Endothelial cell of umbilical vein (primary cell): ENCODE results near the gene AGBL4. TPM values are rescaled to one million over a fixed set of nuclear protein-coding genes. Genes with fewer than 3 reads are reported as not detected.

Source experiments
- BruUV-seq: library from RNA; stranded (reverse); fragments of 400-500 nt; replicated peaks from 2 replicates; lab custom pipeline; 2021; lab: Mats Ljungman, UMichigan
- CTCF ChIA-PET: fragments of 300-600, 350-600 bp; sonication (Branson Sonifier 250); formaldehyde crosslinking; loops from one replicate; lab custom pipeline; 2021; ENCODE audit warnings: antibody characterized with exemption, inconsistent platforms; lab: Charles Lee
- POLR2A ChIA-PET: fragments of 300-600, 350-600 bp; sonication (Branson Sonifier 250); formaldehyde crosslinking; loops from one replicate; lab custom pipeline; 2021; ENCODE audit warnings: antibody characterized with exemption, inconsistent platforms; lab: Charles Lee
- DNase-seq: peaks from one replicate; pipeline ENCODE4 v3.0.0-alpha.2; 2011; ENCODE audit warnings: low read depth, low spot score
- FAIRE-seq: peaks from 2 replicates; lab custom pipeline; 2011; peaks lifted over from hg19 to GRCh38; lab: Jason Lieb, UNC
- H2AFZ ChIP-seq: 2 replicates; pipeline ENCODE4 v1.6.0; 2012; ENCODE audit warnings: low read depth, low read length, control low read depth, inconsistent platforms
- H3K27ac ChIP-seq: 2 replicates; pipeline ENCODE4 v1.5.1; 2011; ENCODE audit warnings: low read depth, mild to moderate bottlenecking, control low read depth, low read length, moderate library complexity; ENCODE audit not compliant: insufficient read depth
- H3K27me3 ChIP-seq, 2 experiments: 2 replicates each; pipeline versions ENCODE4 v1.6.0 to v1.6.1; 2011; ENCODE audit warnings: low read length in 2 of 2, mixed read lengths in 1 of 2; ENCODE audit not compliant: control insufficient read depth in 2 of 2, insufficient read depth in 2 of 2
- H3K36me3 ChIP-seq, 2 experiments: 2 replicates in 1 of 2; 3 replicates in 1 of 2; pipeline ENCODE4 v1.5.1; 2011; ENCODE audit warnings: low read length in 2 of 2, mild to moderate bottlenecking in 1 of 2, moderate library complexity in 1 of 2; ENCODE audit not compliant: control insufficient read depth in 2 of 2, insufficient read depth in 2 of 2; ENCODE audit errors: extremely low read depth in 1 of 2
- H3K4me1 ChIP-seq: 3 replicates; pipeline ENCODE4 v1.5.1; 2011; ENCODE audit warnings: mild to moderate bottlenecking, low read length; ENCODE audit not compliant: control insufficient read depth, insufficient read depth; ENCODE audit errors: extremely low read depth
- H3K4me2 ChIP-seq: 2 replicates; pipeline ENCODE4 v1.6.1; 2011; ENCODE audit warnings: low read length, control low read depth, mixed read lengths; ENCODE audit not compliant: insufficient read depth
- H3K4me3 ChIP-seq, 3 experiments: fragments of 200-600 bp in 1 of 3; sonication (generic), shearing (Covaris generic) in 1 of 3; replicated peaks in 1 of 3; 2 replicates each; pipeline ENCODE4 v1.5.1; 2011 to 2016; ENCODE audit warnings: control low read depth in 3 of 3, low read length in 3 of 3, mild to moderate bottlenecking in 2 of 3, inconsistent platforms in 1 of 3, low read depth in 1 of 3, moderate library complexity in 1 of 3; ENCODE audit not compliant: insufficient read depth in 1 of 3
- H3K79me2 ChIP-seq: 2 replicates; pipeline ENCODE4 v1.6.0; 2012; ENCODE audit warnings: low read length, inconsistent platforms; ENCODE audit not compliant: control insufficient read depth, insufficient read depth
- H3K9ac ChIP-seq: replicated peaks from 2 replicates; pipeline ENCODE3; 2011; ENCODE audit warnings: low read length, control low read depth; ENCODE audit not compliant: insufficient read depth; ENCODE audit errors: extremely low read depth
- H3K9me1 ChIP-seq: replicated peaks from 3 replicates; pipeline ENCODE4 v1.6.0; 2011; ENCODE audit warnings: mild to moderate bottlenecking, low read length; ENCODE audit not compliant: control insufficient read depth, insufficient read depth; ENCODE audit errors: extremely low read depth
- H3K9me3 ChIP-seq: replicated peaks from 2 replicates; pipeline ENCODE4 v1.5.1; 2012; ENCODE audit warnings: low read length, inconsistent platforms; ENCODE audit not compliant: control insufficient read depth, insufficient read depth
- H4K20me1 ChIP-seq: replicated peaks from 2 replicates; pipeline ENCODE3; 2011; ENCODE audit warnings: mild to moderate bottlenecking, low read length; ENCODE audit not compliant: control insufficient read depth, insufficient read depth; ENCODE audit errors: extremely low read depth
- EZH2 ChIP-seq: IDR thresholded peaks from 2 replicates; pipeline ENCODE4 v1.6.1; 2012; ENCODE audit warnings: borderline replicate concordance, low read depth, mild to moderate bottlenecking, moderate library complexity, low read length, inconsistent platforms; ENCODE audit not compliant: severe bottlenecking
- FOS ChIP-seq: IDR thresholded peaks from 2 replicates; pipeline ENCODE4 v1.6.1; 2011; ENCODE audit warnings: mild to moderate bottlenecking, low read length, moderate library complexity, borderline replicate concordance; ENCODE audit not compliant: insufficient read depth
- GATA2 ChIP-seq: IDR thresholded peaks from 2 replicates; pipeline ENCODE4 v1.7.0; 2011; ENCODE audit warnings: low read depth, mild to moderate bottlenecking, moderate library complexity, mixed read lengths, low read length; ENCODE audit not compliant: insufficient read length, insufficient read depth
- JUN ChIP-seq: IDR thresholded peaks from 2 replicates; pipeline ENCODE4 v1.6.1; 2011; ENCODE audit warnings: borderline replicate concordance, low read depth; ENCODE audit not compliant: insufficient read length, insufficient read depth
- MYC ChIP-seq: IDR thresholded peaks from one replicate; pipeline ENCODE4 v1.6.1; 2011; ENCODE audit warnings: mild to moderate bottlenecking, low read depth, low read length
- POLR2A ChIP-seq: IDR thresholded peaks from 2 replicates; pipeline ENCODE4 v1.6.1; 2012; ENCODE audit warnings: low read depth, mild to moderate bottlenecking, control low read depth, low read length
- POLR2AphosphoS5 ChIP-seq: IDR thresholded peaks from 2 replicates; pipeline ENCODE4 v1.6.1; 2012; ENCODE audit warnings: low read depth, mild to moderate bottlenecking, control low read depth, low read length, moderate library complexity; ENCODE audit not compliant: insufficient read depth
- dilution Hi-C: fragments of 300-500 bp; cut with MboI; formaldehyde crosslinking; loops from one replicate; pipeline ENCODE4 v1.15.0; 2019; ENCODE audit warnings: low sequenced_read_pairs; ENCODE audit not compliant: extremely low pct_ligation_motif_present
- intact Hi-C: fragments of 100-400 bp; cut with micrococcal nuclease; formaldehyde crosslinking; loops from one replicate; pipeline ENCODE4 v1.10.0; 2022
- polyA plus RNA-seq, 4 experiments: library from polyadenylated mRNA; depleted of rRNA in 3 of 4; stranded (reverse) in 3 of 4; unstranded in 1 of 4; fragments of >200 nt; gene quantifications; 2 replicates each; pipeline versions ENCODE4 v1.2.1 to v1.2.3, GENCODE V29; 2011 to 2012; ENCODE audit warnings: missing spikeins in 1 of 4
- total RNA-seq: library from RNA; stranded (reverse); gene quantifications from 2 replicates; pipeline ENCODE4 v1.2.3, GENCODE V29; 2021
- TF ChIP-seq, protein P1 (sequence below), 2 donors: IDR thresholded peaks; 1 replicate in 1 of 2; 2 replicates in 1 of 2; pipeline ENCODE4 v1.5.1; 2011; ENCODE audit warnings: low read length in 2 of 2, mild to moderate bottlenecking in 2 of 2, moderate library complexity in 2 of 2, control low read depth in 1 of 2, inconsistent platforms in 1 of 2, low read depth in 1 of 2; ENCODE audit not compliant: insufficient read depth in 1 of 2; ENCODE audit errors: extremely low read depth in 1 of 2
- TF ChIP-seq, protein P2 (sequence below): IDR thresholded peaks from 2 replicates; pipeline ENCODE4 v1.6.1; 2011; ENCODE audit not compliant: insufficient read depth, insufficient read length

The AGBL4 gene
- total and polyA plus RNA-seq, 2 donors (not counting 3 experiments of a cell fraction or from before 2014, with no cell fraction given), result not detected

DNA sequence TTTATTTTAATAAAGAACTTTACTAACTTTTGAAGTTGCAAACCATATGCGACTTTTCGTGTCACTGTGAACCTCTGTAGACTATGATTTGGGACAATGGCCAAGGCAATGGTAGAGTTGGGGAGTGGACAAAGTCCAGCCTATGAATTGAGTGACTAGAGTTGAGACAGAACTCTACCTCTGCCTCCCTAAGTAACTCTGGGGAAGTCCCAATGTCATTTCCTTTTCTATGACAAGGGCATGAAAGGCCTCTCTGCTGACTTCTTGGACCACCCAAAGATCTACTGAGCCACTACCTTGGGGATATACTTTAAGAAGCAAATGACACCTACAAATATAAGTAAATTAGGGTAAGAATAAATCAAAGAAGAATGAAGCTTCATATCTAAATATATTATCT is 1266.4 kb downstream of the AGBL4 start:
- FAIRE-seq (no peak), DNase-seq (no peak)
- Histone ChIP-seq H3K4me2 (no peak overlapping the region), H3K9me1 (no peaks in the 10 kb centered on the region), H3K27me3 (no peaks in the 10 kb centered on the region), H3K27ac (no peak overlapping the region), H3K4me1 (no peaks in the 10 kb centered on the region), H3K9ac (no peak overlapping the region), H4K20me1 (no peaks in the 10 kb centered on the region), H3K9me3 (peaks cover 2% of the 10 kb centered on the region), H3K4me3 (no peak overlapping the region), H3K79me2 (no peaks in the 10 kb centered on the region), H3K36me3 (no peaks in the 10 kb centered on the region), H2AFZ (no peak overlapping the region)
- TF ChIP-seq POLR2AphosphoS5 (no peak), POLR2A (no peak), GATA2 (no peak), FOS (no peak), MYC (no peak), EZH2 (no peak), JUN (no peak)
- TF ChIP-seq, protein P1, sequence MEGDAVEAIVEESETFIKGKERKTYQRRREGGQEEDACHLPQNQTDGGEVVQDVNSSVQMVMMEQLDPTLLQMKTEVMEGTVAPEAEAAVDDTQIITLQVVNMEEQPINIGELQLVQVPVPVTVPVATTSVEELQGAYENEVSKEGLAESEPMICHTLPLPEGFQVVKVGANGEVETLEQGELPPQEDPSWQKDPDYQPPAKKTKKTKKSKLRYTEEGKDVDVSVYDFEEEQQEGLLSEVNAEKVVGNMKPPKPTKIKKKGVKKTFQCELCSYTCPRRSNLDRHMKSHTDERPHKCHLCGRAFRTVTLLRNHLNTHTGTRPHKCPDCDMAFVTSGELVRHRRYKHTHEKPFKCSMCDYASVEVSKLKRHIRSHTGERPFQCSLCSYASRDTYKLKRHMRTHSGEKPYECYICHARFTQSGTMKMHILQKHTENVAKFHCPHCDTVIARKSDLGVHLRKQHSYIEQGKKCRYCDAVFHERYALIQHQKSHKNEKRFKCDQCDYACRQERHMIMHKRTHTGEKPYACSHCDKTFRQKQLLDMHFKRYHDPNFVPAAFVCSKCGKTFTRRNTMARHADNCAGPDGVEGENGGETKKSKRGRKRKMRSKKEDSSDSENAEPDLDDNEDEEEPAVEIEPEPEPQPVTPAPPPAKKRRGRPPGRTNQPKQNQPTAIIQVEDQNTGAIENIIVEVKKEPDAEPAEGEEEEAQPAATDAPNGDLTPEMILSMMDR (IDR thresholded peaks at IDR 0.05; ENCODE audit: extremely low read depth in 1 of 2, insufficient read depth in 1 of 2, low read depth in 1 of 2, low read length in 2 of 2), result no peak
- TF ChIP-seq, protein P2, sequence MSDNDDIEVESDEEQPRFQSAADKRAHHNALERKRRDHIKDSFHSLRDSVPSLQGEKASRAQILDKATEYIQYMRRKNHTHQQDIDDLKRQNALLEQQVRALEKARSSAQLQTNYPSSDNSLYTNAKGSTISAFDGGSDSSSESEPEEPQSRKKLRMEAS, result no peak
- intact Hi-C loops (no loop called here), dilution Hi-C loops (no loop called here)
- CTCF ChIA-PET, result no interaction called here
- POLR2A ChIA-PET, result no interaction called here
- BruUV-seq, result no TSS peak
